Mesendoderm (in vitro differentiated cells): ENCODE data around the gene ADAM12. TPM values are rescaled to one million over a fixed set of nuclear protein-coding genes. Genes with fewer than 3 reads are reported as not detected.

ENCODE experiments used
- DNase-seq: peaks from one replicate; pipeline ENCODE4 v3.0.0; 2013
- H2AK5ac ChIP-seq: 2 replicates; pipeline ENCODE4 v1.6.1; 2013; ENCODE audit warnings: low read length, inconsistent platforms
- H2BK120ac ChIP-seq: 2 replicates; pipeline ENCODE4 v1.6.1; 2013; ENCODE audit warnings: low read depth, mild to moderate bottlenecking, low read length, moderate library complexity, mixed read lengths
- H2BK15ac ChIP-seq: replicated peaks from 2 replicates; pipeline ENCODE4 v1.6.1; 2013; ENCODE audit warnings: low read depth, mild to moderate bottlenecking, moderate library complexity
- H2BK5ac ChIP-seq: 2 replicates; pipeline ENCODE4 v1.6.1; 2013; ENCODE audit warnings: low read length, inconsistent platforms
- H3K18ac ChIP-seq: 2 replicates; pipeline ENCODE4 v1.6.1; 2013; ENCODE audit warnings: mild to moderate bottlenecking, low read length, mixed read lengths
- H3K23ac ChIP-seq: one replicate; pipeline ENCODE4 v1.6.1; 2013; ENCODE audit warnings: low read length
- H3K27ac ChIP-seq: 2 replicates; pipeline ENCODE4 v1.5.1; 2013; ENCODE audit warnings: low read depth, mild to moderate bottlenecking, inconsistent platforms, low read length, moderate library complexity
- H3K27me3 ChIP-seq: 2 replicates; pipeline ENCODE4 v1.6.1; 2013; ENCODE audit warnings: low read length, control low read depth, mild to moderate bottlenecking, inconsistent platforms; ENCODE audit not compliant: insufficient read depth, poor library complexity
- H3K36me3 ChIP-seq: 2 replicates; pipeline ENCODE4 v1.6.1; 2013; ENCODE audit warnings: low read length, inconsistent platforms; ENCODE audit not compliant: control insufficient read depth, insufficient read depth
- H3K4ac ChIP-seq: one replicate; pipeline ENCODE4 v1.6.1; 2013; ENCODE audit warnings: low read depth, mild to moderate bottlenecking, low read length, moderate library complexity
- H3K4me1 ChIP-seq: 2 replicates; pipeline ENCODE4 v1.6.1; 2013; ENCODE audit warnings: low read depth, low read length, inconsistent platforms; ENCODE audit not compliant: control insufficient read depth
- H3K4me2 ChIP-seq: 2 replicates; pipeline ENCODE4 v1.6.1; 2013; ENCODE audit warnings: low read length
- H3K4me3 ChIP-seq: 2 replicates; pipeline ENCODE4 v1.5.1; 2013; ENCODE audit warnings: mild to moderate bottlenecking, low read length
- H3K56ac ChIP-seq: one replicate; pipeline ENCODE4 v1.6.1; 2013; ENCODE audit warnings: low read length
- H3K79me1 ChIP-seq: 2 replicates; pipeline ENCODE4 v1.6.1; 2013; ENCODE audit warnings: low read length, inconsistent platforms
- H3K79me2 ChIP-seq: 2 replicates; pipeline ENCODE4 v1.6.1; 2013; ENCODE audit warnings: mild to moderate bottlenecking, low read length; ENCODE audit not compliant: control insufficient read depth, insufficient read depth
- H3K9ac ChIP-seq: 2 replicates; pipeline ENCODE4 v1.6.1; 2013; ENCODE audit warnings: low read length, inconsistent platforms
- H4K5ac ChIP-seq: one replicate; pipeline ENCODE4 v1.6.1; 2013; ENCODE audit warnings: low read length
- H4K8ac ChIP-seq: one replicate; pipeline ENCODE4 v1.6.1; 2013; ENCODE audit warnings: low read depth, mild to moderate bottlenecking, control low read depth, low read length, moderate library complexity
- WGBS: extraction: QIAGEN DNeasy Blood & Tissue Kit; methylation state at CpG from one replicate; pipeline ENCODE4 v1.1.7; 2013; ENCODE audit warnings: low lambda C conversion rate, missing lambda C conversion rate; ENCODE audit not compliant: insufficient coverage; ENCODE audit errors: extremely low coverage; 5-methylcytosine and 5-hydroxymethylcytosine counted together
- polyA plus RNA-seq, 2 experiments: library from polyadenylated mRNA; stranded (reverse); fragments of 200-250 nt; gene quantifications; one replicate each; pipeline ENCODE4 v1.2.3, GENCODE V29; 2013

Gene ADAM12
- 0.10 TPM for polyA plus RNA-seq (2013, experiment 1 of 2)
- 0.14 TPM for polyA plus RNA-seq (2013, experiment 2 of 2)

GRCh38 chr10:126387931-126388911 is at the start of gene ADAM12:
Gene ADAM12 (minus strand): TSS chr10:126388477. CDS start chr10:126388145, 332 bp downstream.
- Histone ChIP-seq H3K79me1 (no peaks in the 10 kb centered on the region), H3K56ac (peak within 1 kb of the TSS; percentile 66), H3K27ac (no peak within 1 kb of the TSS), H2BK5ac (no peak within 1 kb of the TSS), H3K18ac (peak within 1 kb of the TSS; percentile 1), H3K4me1 (no peaks in the 10 kb centered on the region), H3K9ac (peak within 1 kb of the TSS; percentile 33), H4K8ac (no peak within 1 kb of the TSS), H3K4ac (no peak within 1 kb of the TSS), H2BK15ac (no peak within 1 kb of the TSS), H4K5ac (no peak within 1 kb of the TSS), H2BK120ac (no peak within 1 kb of the TSS), H3K27me3 (peaks cover 5% of the 10 kb centered on the region), H3K23ac (no peak within 1 kb of the TSS), H3K36me3 (no peaks in the 10 kb centered on the region), H3K4me2 (peak within 1 kb of the TSS; percentile 33), H3K4me3 (peak within 1 kb of the TSS; percentile 39), H2AK5ac (no peak within 1 kb of the TSS), H3K79me2 (no peaks in the 10 kb centered on the region)
- DNase-seq, result peak; percentile 30
- no CpG with 5 or more reads among the region's 127 CpGs for WGBS

- no peak overlapping the region for H3K27ac ChIP-seq
- no peaks in the 10 kb centered on the region for H3K27me3 ChIP-seq
- H3K4ac ChIP-seq, result no peak overlapping the region
- no peak overlapping the region for H2AK5ac ChIP-seq
- H4K5ac ChIP-seq, result no peak overlapping the region
- H3K79me1 ChIP-seq, result no peaks in the 10 kb centered on the region
- H3K36me3 ChIP-seq, result no peaks in the 10 kb centered on the region
- peaks cover 3% of the 10 kb centered on the region for H3K4me1 ChIP-seq
- no peak overlapping the region for H3K18ac ChIP-seq
- no peak for DNase-seq
- H3K9ac ChIP-seq, result no peak overlapping the region
- H2BK5ac ChIP-seq, result no peak overlapping the region
- no peak overlapping the region for H3K4me3 ChIP-seq
- H3K23ac ChIP-seq, result no peak overlapping the region
- no CpG with 5 or more reads among the region's 2 CpGs for WGBS
- no peak overlapping the region for H3K56ac ChIP-seq
- no peak overlapping the region for H2BK15ac ChIP-seq
- no peak overlapping the region for H3K4me2 ChIP-seq
- H3K79me2 ChIP-seq, result no peaks in the 10 kb centered on the region
- H2BK120ac ChIP-seq, result no peak overlapping the region
- no peak overlapping the region for H4K8ac ChIP-seq
These were observed 49.5 kb upstream of the ADAM12 start for GRCh38 chr10:126437635-126438406.

GRCh38 chr10:126434235-126434634 is 46.0 kb upstream of the ADAM12 start:
- peak; percentile 85 for DNase-seq
- Histone ChIP-seq H3K27me3 (no peaks in the 10 kb centered on the region), H3K4me2 (no peak overlapping the region), H3K79me2 (no peaks in the 10 kb centered on the region), H3K18ac (no peak overlapping the region), H4K5ac (no peak overlapping the region), H2BK5ac (no peak overlapping the region), H2BK15ac (no peak overlapping the region), H3K79me1 (no peaks in the 10 kb centered on the region), H3K23ac (no peak overlapping the region), H3K56ac (no peak overlapping the region), H3K27ac (no peak overlapping the region), H2AK5ac (no peak overlapping the region), H4K8ac (no peak overlapping the region), H3K4me3 (no peak overlapping the region), H3K4me1 (peaks cover 3% of the 10 kb centered on the region), H2BK120ac (no peak overlapping the region), H3K9ac (no peak overlapping the region), H3K36me3 (no peaks in the 10 kb centered on the region), H3K4ac (no peak overlapping the region)
- no CpG with 5 or more reads among the region's 5 CpGs for WGBS

GRCh38 chr10:126433351-126433750 is 45.1 kb upstream of the ADAM12 start:
- Histone ChIP-seq H3K79me1 (no peaks in the 10 kb centered on the region), H2AK5ac (no peak overlapping the region), H2BK120ac (no peak overlapping the region), H3K27me3 (no peaks in the 10 kb centered on the region), H3K23ac (no peak overlapping the region), H3K4me3 (no peak overlapping the region), H3K27ac (no peak overlapping the region), H4K5ac (no peak overlapping the region), H3K4ac (no peak overlapping the region), H4K8ac (no peak overlapping the region), H3K36me3 (no peaks in the 10 kb centered on the region), H3K4me1 (peaks cover 3% of the 10 kb centered on the region), H2BK5ac (no peak overlapping the region), H3K4me2 (no peak overlapping the region), H2BK15ac (no peak overlapping the region), H3K18ac (no peak overlapping the region), H3K9ac (no peak overlapping the region), H3K79me2 (no peaks in the 10 kb centered on the region), H3K56ac (no peak overlapping the region)
- DNase-seq, result no peak
- WGBS, result no CpG with 5 or more reads among the region's 5 CpGs

- peaks cover 3% of the 10 kb centered on the region for H3K4me1 ChIP-seq
- H4K8ac ChIP-seq, result no peak overlapping the region
- no peak overlapping the region for H3K4me2 ChIP-seq
- H3K36me3 ChIP-seq, result no peaks in the 10 kb centered on the region
- H3K4ac ChIP-seq, result no peak overlapping the region
- H3K79me2 ChIP-seq, result no peaks in the 10 kb centered on the region
- no peak overlapping the region for H2BK120ac ChIP-seq
- no peaks in the 10 kb centered on the region for H3K79me1 ChIP-seq
- no CpG with 5 or more reads among the region's 7 CpGs for WGBS
- H3K18ac ChIP-seq, result no peak overlapping the region
- H3K27ac ChIP-seq, result no peak overlapping the region
- no peak overlapping the region for H4K5ac ChIP-seq
- H3K56ac ChIP-seq, result no peak overlapping the region
- no peak overlapping the region for H3K23ac ChIP-seq
- no peaks in the 10 kb centered on the region for H3K27me3 ChIP-seq
- H3K4me3 ChIP-seq, result no peak overlapping the region
- no peak overlapping the region for H2BK15ac ChIP-seq
- DNase-seq, result no peak
- H2AK5ac ChIP-seq, result no peak overlapping the region
- no peak overlapping the region for H2BK5ac ChIP-seq
- H3K9ac ChIP-seq, result no peak overlapping the region
These were observed 44.2 kb upstream of the ADAM12 start for GRCh38 chr10:126432507-126432906.
